PFSK-1 (cell line): ENCODE measurements around the gene STON1.

Experiments
- FOXP2 ChIP-seq: optimal IDR thresholded peaks from 2 replicates; pipeline ENCODE3; 2011; ENCODE audit warnings: borderline replicate concordance, control low read depth, inconsistent platforms; ENCODE audit not compliant: insufficient read depth; ENCODE audit errors: extremely low read length, extremely low read depth
- POLR2AphosphoS5 ChIP-seq: IDR thresholded peaks from 2 replicates; pipeline ENCODE4 v1.6.1; 2012; ENCODE audit warnings: low read depth, mild to moderate bottlenecking, control low read depth, low read length, moderate library complexity
- REST ChIP-seq, 2 experiments: IDR thresholded peaks; 2 replicates each; pipeline versions ENCODE4 v1.6.1 to v1.8.0; 2011 to 2012; ENCODE audit warnings: low read depth in 2 of 2, low read length in 2 of 2, control low read depth in 1 of 2, inconsistent platforms in 1 of 2, mild to moderate bottlenecking in 1 of 2, moderate library complexity in 1 of 2; ENCODE audit not compliant: insufficient read depth in 1 of 2
- SIN3A ChIP-seq: IDR thresholded peaks from 2 replicates; pipeline ENCODE4 v1.6.1; 2012; ENCODE audit warnings: mild to moderate bottlenecking, low read length, moderate library complexity, borderline replicate concordance; ENCODE audit not compliant: insufficient read depth
- TAF1 ChIP-seq: IDR thresholded peaks from 2 replicates; pipeline ENCODE4 v1.6.1; 2012; ENCODE audit warnings: low read length, control low read depth, borderline replicate concordance; ENCODE audit not compliant: insufficient read depth

The STON1 gene

GRCh38 chr2:48532174-48532573 is 2.2 kb downstream of the STON1 start:
- TF ChIP-seq FOXP2 (no peak), POLR2AphosphoS5 (no peak), REST (IDR thresholded peaks at IDR 0.05; ENCODE audit: insufficient read depth in 1 of 2, low read depth in 2 of 2, low read length in 2 of 2) (no peak), TAF1 (no peak), SIN3A (no peak)

DNA sequence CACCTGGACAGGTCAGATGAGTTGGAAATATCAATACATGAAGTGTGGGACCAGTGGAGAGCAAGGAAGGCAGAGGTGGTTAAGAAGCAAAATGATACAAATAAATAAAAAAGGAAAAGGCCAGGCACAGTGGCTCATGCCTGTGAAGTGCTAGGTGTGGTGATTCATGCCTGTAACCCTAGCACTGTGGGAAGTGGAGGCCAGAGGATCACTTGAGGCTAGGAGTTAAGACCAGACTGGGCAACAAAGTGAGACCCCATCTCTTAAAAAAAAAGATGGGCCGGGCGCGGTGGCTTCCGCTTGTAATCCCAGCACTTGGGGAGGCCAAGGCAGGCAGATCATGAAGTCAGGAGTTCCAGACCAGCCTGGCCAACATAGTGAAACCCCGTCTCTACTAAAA is 2.9 kb downstream of the STON1 start:
- TF ChIP-seq POLR2AphosphoS5 (no peak), TAF1 (no peak), FOXP2 (no peak), SIN3A (no peak), REST (IDR thresholded peaks at IDR 0.05; ENCODE audit: insufficient read depth in 1 of 2, low read depth in 2 of 2, low read length in 2 of 2) (no peak)

DNA sequence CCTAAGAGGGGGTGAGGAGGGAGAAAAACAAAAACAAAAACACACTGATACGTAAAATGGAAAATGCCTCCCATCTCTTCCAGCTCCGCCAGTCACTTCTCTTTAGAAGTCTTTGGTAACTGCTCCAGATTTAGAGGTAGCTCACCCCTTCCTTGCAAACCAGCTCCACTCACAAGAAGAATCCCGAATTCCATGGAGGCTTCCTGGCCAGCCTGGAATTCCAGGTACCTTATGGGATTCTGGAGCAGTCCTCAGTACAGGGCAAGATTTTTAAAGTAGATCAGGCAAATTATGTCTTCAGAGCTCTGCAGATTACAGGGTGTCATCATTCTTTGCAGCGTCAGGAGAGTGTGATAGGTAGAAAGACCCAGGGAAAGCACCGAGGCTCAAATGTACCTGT is 4.8 kb downstream of the STON1 start:
- TF ChIP-seq SIN3A (no peak), FOXP2 (no peak), POLR2AphosphoS5 (no peak), TAF1 (no peak), REST (IDR thresholded peaks at IDR 0.05; ENCODE audit: insufficient read depth in 1 of 2, low read depth in 2 of 2, low read length in 2 of 2) (no peak)

GRCh38 chr2:48540237-48540935 is 10.4 kb downstream of the STON1 start:
- TF ChIP-seq FOXP2: no peak
- no peak for TF ChIP-seq SIN3A
- no peak for TF ChIP-seq REST (IDR thresholded peaks at IDR 0.05; ENCODE audit: insufficient read depth in 1 of 2, low read depth in 2 of 2, low read length in 2 of 2)
- no peak for TF ChIP-seq TAF1
- TF ChIP-seq POLR2AphosphoS5: no peak
